ENCODE data around the gene PTPRM. TPM values are rescaled to one million over a fixed set of nuclear protein-coding genes. Genes with fewer than 3 reads are reported as not detected.

The PTPRM gene
- polyA plus RNA-seq, 1 donor from 2014 or later = 126 TPM

DNA sequence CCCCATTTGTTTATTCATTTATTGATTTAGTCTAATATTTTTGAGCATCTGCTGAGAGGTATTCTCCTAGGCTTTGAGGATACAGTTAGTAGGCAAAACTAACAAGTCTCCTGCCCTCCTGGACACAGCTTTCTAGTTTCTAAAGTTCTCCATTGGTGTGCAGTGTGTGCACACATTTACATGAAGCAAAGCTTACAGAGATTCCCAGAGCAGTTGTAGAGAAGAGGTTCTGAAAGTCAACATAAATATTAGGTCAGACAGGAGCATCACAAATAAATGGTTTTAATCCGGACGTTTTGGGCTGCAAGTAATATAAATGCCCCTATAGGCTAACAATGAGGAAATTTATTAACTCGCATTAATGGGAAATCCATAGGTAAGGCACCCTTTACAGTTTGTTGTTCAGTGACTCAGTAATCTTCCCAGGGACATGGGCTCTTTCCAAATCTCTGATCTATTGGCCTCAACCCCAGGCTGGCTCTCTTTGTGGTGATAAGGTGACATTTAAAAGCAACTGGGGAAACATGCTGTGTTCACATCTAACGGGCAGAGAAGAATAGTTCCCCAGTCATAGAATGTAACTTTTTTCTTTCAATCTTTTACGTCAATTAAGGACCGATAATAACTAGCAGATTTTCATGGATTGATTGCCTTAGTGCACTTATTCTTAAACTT, 407.2 kb downstream of the PTPRM start:
- Histone ChIP-seq H2AFZ (ENCODE audit: low read depth, low read length) (no peak overlapping the region), H3K9me2 (ENCODE audit: insufficient read depth, low read length) (no peaks in the 10 kb centered on the region), H3F3A (ENCODE audit: insufficient read depth, low read length, poor library complexity, severe bottlenecking) (no peaks in the 10 kb centered on the region), H3K79me2 (replicated peaks; ENCODE audit: insufficient read depth, low read length) (no peaks in the 10 kb centered on the region), H3K9ac (ENCODE audit: low read length) (no peak overlapping the region), H3K4me2 (ENCODE audit: low read length) (no peak overlapping the region), H3K36me3 (ENCODE audit: insufficient read depth, low read length) (no peaks in the 10 kb centered on the region), H4K20me1 (ENCODE audit: insufficient read depth) (no peaks in the 10 kb centered on the region), H3K27ac (ENCODE audit: low read length) (no peak overlapping the region), H3K27me3 (ENCODE audit: insufficient read depth, low read depth, low read length) (no peaks in the 10 kb centered on the region), H3K9me3 (ENCODE audit: low read length) (no peaks in the 10 kb centered on the region), H3K4me3 (ENCODE audit: low read length) (no peak overlapping the region)
- TF ChIP-seq EP300 (conservative IDR thresholded peaks at IDR 0.05; ENCODE audit: poor library complexity, severe bottlenecking) = no peak
- no peak for TF ChIP-seq SMC3 (conservative IDR thresholded peaks at IDR 0.05; ENCODE audit: poor library complexity)
- TF ChIP-seq, protein P1, sequence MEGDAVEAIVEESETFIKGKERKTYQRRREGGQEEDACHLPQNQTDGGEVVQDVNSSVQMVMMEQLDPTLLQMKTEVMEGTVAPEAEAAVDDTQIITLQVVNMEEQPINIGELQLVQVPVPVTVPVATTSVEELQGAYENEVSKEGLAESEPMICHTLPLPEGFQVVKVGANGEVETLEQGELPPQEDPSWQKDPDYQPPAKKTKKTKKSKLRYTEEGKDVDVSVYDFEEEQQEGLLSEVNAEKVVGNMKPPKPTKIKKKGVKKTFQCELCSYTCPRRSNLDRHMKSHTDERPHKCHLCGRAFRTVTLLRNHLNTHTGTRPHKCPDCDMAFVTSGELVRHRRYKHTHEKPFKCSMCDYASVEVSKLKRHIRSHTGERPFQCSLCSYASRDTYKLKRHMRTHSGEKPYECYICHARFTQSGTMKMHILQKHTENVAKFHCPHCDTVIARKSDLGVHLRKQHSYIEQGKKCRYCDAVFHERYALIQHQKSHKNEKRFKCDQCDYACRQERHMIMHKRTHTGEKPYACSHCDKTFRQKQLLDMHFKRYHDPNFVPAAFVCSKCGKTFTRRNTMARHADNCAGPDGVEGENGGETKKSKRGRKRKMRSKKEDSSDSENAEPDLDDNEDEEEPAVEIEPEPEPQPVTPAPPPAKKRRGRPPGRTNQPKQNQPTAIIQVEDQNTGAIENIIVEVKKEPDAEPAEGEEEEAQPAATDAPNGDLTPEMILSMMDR (IDR thresholded peaks at IDR 0.05; ENCODE audit: poor library complexity, severe bottlenecking) = no peak
- TF ChIP-seq TAF1 (IDR thresholded peaks at IDR 0.05; ENCODE audit: low read depth) = no peak
- no peak for TF ChIP-seq MXI1 (conservative IDR thresholded peaks at IDR 0.05; ENCODE audit: poor library complexity, severe bottlenecking)
- TF ChIP-seq POLR2AphosphoS5 (IDR thresholded peaks at IDR 0.05) = no peak
- TF ChIP-seq RAD21 (conservative IDR thresholded peaks at IDR 0.05) = no peak
- TF ChIP-seq, protein P2, sequence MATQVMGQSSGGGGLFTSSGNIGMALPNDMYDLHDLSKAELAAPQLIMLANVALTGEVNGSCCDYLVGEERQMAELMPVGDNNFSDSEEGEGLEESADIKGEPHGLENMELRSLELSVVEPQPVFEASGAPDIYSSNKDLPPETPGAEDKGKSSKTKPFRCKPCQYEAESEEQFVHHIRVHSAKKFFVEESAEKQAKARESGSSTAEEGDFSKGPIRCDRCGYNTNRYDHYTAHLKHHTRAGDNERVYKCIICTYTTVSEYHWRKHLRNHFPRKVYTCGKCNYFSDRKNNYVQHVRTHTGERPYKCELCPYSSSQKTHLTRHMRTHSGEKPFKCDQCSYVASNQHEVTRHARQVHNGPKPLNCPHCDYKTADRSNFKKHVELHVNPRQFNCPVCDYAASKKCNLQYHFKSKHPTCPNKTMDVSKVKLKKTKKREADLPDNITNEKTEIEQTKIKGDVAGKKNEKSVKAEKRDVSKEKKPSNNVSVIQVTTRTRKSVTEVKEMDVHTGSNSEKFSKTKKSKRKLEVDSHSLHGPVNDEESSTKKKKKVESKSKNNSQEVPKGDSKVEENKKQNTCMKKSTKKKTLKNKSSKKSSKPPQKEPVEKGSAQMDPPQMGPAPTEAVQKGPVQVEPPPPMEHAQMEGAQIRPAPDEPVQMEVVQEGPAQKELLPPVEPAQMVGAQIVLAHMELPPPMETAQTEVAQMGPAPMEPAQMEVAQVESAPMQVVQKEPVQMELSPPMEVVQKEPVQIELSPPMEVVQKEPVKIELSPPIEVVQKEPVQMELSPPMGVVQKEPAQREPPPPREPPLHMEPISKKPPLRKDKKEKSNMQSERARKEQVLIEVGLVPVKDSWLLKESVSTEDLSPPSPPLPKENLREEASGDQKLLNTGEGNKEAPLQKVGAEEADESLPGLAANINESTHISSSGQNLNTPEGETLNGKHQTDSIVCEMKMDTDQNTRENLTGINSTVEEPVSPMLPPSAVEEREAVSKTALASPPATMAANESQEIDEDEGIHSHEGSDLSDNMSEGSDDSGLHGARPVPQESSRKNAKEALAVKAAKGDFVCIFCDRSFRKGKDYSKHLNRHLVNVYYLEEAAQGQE (IDR thresholded peaks at IDR 0.05; ENCODE audit: borderline replicate concordance) = no peak
- no peak for TF ChIP-seq EZH2 (IDR thresholded peaks at IDR 0.05; ENCODE audit: borderline replicate concordance, insufficient read depth, low read length, poor library complexity, severe bottlenecking)

DNA sequence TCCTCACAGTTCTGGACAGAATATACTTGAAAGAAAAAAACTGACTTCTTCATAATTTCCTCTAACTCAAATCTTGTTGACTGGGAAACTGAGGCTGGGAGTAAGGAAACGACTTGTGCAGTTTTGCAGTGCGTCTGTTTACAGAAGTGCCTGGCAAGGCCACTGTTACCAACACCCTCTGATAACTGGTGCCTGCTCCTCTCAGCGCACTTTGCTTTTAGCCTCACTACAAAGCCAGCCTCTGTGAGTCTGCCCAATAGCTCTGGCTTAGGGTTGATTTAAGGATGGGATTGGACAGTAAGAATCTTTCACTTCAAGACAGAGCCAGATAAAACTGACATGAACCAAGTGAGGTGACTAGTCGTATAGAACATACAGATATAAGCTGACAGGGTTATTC, 410.8 kb downstream of the PTPRM start:
- H4K20me1 ChIP-seq (ENCODE audit: insufficient read depth) = no peaks in the 10 kb centered on the region
- TF ChIP-seq MXI1 (conservative IDR thresholded peaks at IDR 0.05; ENCODE audit: poor library complexity, severe bottlenecking) (no peak), SMC3 (conservative IDR thresholded peaks at IDR 0.05; ENCODE audit: poor library complexity) (no peak), EP300 (conservative IDR thresholded peaks at IDR 0.05; ENCODE audit: poor library complexity, severe bottlenecking) (no peak), RAD21 (conservative IDR thresholded peaks at IDR 0.05) (no peak), TAF1 (IDR thresholded peaks at IDR 0.05; ENCODE audit: low read depth) (no peak), POLR2AphosphoS5 (IDR thresholded peaks at IDR 0.05) (no peak), EZH2 (IDR thresholded peaks at IDR 0.05; ENCODE audit: borderline replicate concordance, insufficient read depth, low read length, poor library complexity, severe bottlenecking) (no peak)
- TF ChIP-seq, protein P1 (IDR thresholded peaks at IDR 0.05; ENCODE audit: poor library complexity, severe bottlenecking) = no peak
- H3K36me3 ChIP-seq (ENCODE audit: insufficient read depth, low read length) = no peaks in the 10 kb centered on the region
- H3K4me2 ChIP-seq (ENCODE audit: low read length) = no peak overlapping the region
- H3K79me2 ChIP-seq (replicated peaks; ENCODE audit: insufficient read depth, low read length) = no peaks in the 10 kb centered on the region
- H3K4me3 ChIP-seq (ENCODE audit: low read length) = no peak overlapping the region
- H3K9ac ChIP-seq (ENCODE audit: low read length) = no peak overlapping the region
- H3K27me3 ChIP-seq (ENCODE audit: insufficient read depth, low read depth, low read length) = no peaks in the 10 kb centered on the region
- no peak overlapping the region for H3K27ac ChIP-seq (ENCODE audit: low read length)
- no peaks in the 10 kb centered on the region for H3K9me3 ChIP-seq (ENCODE audit: low read length)
- H2AFZ ChIP-seq (ENCODE audit: low read depth, low read length) = no peak overlapping the region
- no peaks in the 10 kb centered on the region for H3F3A ChIP-seq (ENCODE audit: insufficient read depth, low read length, poor library complexity, severe bottlenecking)
- no peaks in the 10 kb centered on the region for H3K9me2 ChIP-seq (ENCODE audit: insufficient read depth, low read length)
